Germinal center (tissue), 1 donor: ENCODE results near the gene MAB21L3.

Source experiments
- DNase-seq: peaks from one replicate; pipeline ENCODE4 v3.0.0; 2012; ENCODE audit warnings: mixed read lengths, low spot score

MAB21L3 gene

DNA sequence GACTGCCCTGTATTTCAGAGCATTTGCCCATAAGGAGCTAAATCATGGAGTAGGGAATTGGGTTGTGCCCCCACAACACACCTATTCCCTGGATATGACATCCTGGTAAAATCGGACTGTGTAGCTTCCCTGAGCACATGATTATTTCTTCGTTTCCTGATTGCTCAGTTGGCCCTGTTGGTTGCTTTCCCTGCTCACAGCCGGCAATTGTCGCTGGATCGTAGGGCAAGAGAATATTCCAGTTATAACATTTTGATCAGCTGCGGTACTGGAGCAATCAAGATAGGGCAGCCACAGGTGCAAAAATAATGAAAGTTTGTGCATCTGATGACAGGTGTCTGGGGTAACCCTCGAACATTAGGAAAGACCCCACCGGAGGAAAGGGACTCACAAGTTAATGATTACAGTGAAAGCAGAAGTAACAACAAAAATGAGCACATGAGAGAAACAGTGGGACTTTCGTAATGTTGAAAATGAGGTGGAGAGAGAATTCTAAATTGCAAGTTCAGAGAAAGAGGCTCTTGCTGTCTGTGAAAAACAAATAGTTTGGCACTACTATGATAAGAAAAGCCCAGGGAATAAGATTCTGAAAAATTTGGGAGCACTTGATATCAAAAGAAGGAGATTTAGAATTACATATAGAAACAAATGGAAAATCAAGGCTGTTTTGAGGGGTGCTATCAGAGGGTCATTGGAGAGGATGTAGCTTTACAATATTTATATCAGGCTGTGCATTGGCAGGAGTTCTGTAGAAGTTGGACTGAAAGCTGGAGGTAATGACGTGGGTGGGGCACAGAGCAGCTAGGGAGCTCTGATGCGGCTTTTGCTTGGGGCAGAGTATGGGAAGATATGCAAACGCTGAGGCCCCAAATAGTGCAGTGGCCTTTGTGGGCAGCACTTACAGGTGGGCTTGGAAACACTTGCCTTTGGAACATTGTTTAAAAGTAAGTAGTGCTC is at the start of gene MAB21L3:
Gene MAB21L3, plus strand, starts transcription at position 833 of the 957 bp plus-strand sequence. CDS start 1,217 bp downstream, outside the sequence.
- no peak for DNase-seq

DNA sequence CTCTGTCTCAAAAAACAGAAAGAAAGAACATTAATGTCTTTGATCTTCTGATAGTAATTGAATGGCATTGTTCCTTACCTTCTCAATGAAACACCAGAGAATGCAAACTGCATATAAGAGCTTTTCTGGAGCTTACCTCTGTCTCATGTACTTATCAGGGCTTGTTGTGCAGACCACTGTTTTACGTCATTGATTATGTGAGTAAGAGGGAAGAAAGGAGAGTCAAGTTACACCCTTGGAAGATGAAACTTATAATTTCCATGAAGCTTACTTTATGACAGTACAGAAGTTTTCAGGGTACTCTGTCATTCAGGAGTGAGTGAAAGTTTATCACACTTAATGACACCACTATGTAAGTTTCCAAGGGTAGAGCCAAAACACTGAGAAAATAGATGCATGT is 49.0 kb upstream of the MAB21L3 start:
- no peak for DNase-seq

DNA sequence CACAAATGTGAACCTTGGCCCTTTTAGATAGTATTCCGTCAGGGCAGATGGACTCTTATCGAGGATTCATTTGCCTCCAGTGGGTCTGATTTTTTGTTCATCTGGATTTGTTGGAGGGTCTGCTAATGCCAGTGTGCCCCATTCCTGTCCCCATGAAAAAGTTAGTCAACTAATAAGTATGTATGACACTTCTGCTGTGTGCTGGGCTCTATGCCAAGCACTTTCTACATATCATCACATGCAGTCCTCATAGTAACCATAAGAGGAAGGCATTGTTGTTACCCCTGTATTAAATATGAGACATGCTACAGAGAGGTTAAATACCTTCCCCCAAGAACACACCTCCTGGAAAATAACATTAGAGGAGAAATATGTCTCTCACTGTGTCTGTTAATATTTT is 46.6 kb upstream of the MAB21L3 start:
- no peak for DNase-seq

DNA sequence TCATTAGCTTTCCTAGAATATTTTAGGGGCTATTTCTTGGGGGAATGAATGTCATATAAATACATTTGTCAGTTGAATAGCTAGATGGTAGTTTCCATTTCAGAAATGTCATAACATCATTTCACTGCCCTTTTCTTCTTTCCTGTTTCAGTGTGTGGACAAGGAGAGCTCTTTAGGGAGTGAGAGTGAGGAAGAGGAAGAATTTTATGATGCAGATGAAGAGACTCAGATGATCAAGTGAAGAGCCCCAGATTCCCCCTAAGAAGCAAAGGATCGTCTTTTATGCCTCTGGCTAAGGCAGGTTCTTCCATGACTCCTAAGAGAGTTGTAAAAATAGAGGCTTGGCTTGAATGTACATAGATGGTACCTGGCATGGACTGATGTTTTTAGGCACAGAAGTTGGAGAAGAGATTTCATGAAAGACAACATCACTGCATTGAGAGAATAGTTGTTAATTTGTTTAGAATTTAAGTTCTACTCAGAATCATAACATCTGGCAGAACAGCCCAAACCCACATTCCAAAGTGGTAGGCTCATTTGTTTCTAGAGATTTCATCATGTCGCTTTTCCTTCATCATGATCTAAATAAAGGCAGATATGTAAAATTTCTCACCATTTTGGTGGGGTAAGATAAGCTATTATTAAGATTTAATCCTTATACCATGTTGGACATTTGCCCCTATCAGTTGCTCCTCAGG is 44.2 kb upstream of the MAB21L3 start:
- DNase-seq, result no peak

DNA sequence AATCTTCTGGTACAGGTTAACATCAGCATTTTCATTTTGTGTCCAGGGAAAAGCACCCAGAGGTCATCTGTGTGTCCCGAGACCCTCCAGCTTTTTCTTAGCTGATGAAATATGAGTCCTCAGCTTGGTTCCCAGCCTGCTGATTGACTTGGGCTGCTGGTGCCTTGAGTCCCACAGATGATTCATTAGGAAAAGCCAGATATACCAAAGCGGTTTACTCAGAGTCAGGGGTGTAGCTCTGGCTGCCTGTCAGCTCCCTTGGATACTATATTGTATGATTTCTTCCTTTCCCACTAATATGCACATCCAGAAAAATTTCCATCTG is 43.7 kb upstream of the MAB21L3 start:
- no peak for DNase-seq

DNA sequence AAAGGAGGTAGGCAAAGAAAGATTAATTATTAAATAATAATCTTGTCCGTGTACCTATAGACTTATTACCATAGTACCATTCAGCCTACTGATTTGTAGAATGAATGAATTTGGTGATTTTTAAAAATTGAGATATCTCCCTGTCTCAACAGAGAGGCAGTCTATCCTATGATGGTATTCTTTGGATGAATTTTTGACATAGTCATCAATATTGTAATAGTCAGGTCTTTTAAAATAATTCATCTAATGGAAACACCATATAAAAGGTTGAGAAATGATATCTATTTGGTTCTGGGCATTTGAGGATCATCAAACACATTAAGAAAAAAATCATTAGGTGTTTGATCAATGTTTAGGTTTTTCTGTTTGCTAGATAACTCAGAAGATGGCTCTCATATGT is 35.6 kb upstream of the MAB21L3 start:
- DNase-seq, result no peak

DNA sequence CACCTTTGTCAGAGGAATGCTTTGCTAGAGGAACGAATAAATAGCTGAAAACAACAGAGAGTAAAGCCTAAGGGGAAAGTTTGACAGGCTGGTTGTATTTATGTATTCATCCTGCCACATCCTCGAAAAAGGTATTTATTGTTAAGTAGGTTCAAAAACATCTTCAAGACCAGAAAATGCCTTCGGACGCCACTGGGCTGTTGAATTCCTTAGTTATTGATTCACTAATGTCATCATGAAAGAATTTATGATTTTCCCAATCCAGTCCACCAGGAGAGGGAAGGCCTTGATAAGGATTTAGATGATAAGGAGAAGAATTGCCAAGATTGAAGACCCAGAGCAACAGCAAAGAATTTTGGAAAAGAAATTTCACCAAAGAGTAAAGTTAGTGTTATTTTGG is 35.2 kb upstream of the MAB21L3 start:
- no peak for DNase-seq

DNA sequence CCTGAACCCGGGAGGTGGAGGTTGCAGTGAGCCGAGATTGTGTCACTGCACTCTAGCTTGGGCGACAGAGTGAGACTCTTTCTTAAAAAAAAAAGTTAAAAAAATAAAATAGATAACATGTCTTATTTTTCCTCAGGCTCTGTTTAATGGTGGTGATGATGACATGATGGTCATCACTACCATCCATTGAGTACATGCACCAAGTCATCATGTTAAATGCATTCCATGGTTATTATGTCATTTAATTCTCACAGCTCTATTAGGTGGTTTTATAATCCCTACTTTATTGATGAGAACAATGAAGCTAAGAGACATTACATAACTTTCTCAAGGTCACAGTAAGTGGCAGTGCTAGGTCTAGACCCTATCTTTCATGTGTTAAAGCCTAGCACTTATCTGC is 34.4 kb upstream of the MAB21L3 start:
- no peak for DNase-seq

DNA sequence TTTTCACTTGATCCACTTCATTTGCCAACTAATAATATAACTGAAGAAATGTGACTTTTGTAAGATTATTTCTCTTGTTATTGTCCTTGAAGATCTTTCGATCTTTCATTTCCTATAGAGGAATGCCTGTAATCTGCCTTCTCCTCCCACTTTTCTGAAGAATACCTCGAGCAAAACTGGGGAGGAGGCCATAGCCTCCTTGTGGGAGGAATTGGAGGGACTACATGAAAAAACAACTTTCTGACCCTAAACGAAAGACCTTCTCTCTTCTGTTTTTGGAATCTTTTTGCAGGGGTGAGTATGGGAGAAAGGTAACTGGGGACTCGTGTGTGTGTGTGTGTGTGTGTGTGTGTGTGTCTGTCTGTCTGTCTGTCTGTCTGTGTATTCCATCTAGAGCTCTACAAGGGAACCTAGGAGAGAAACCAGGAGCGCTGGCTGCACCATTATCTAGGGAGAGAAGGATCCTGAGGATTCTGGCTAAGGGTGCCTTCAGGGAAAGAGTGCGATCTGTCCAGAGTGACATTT is 32.4 kb upstream of the MAB21L3 start:
- DNase-seq, result no peak

DNA sequence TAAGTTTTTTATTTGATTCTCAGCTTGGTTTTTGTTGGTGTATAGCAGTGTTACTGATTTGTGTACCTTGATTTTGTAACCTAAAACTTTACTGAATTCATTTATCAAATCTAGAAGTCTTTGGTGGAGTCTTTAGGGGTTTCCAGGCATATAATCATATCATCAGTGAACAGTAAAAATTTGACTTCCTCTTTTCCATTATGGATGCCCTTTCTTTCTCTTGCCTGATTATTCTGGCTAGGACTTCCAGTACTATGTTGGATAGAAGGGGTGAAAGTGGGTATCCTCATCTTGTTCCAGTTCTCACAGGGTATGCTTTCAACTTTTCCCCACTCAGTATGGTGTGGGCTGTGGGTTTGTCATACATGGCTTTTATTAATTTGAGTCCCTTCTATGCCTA is 23.6 kb upstream of the MAB21L3 start:
- no peak for DNase-seq

DNA sequence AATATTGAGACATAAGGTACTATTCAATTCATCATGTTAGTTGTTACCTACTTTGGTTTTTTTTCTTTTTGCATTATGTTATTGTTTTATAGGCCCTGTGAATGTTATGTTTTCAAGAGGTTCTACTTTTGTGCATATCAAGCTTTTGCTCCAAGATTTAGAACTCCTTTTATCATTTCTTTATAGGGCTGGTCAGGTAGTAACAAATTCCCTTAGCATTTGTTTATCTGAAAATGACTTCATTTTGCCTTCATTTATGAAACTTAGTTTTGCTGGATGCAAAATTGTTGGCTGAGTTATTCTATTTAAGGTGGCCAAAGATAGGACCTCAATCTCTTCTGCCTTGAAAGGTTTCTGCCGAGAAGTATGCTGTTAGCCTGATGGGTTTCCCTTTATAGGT is 21.3 kb upstream of the MAB21L3 start:
- DNase-seq, result no peak

DNA sequence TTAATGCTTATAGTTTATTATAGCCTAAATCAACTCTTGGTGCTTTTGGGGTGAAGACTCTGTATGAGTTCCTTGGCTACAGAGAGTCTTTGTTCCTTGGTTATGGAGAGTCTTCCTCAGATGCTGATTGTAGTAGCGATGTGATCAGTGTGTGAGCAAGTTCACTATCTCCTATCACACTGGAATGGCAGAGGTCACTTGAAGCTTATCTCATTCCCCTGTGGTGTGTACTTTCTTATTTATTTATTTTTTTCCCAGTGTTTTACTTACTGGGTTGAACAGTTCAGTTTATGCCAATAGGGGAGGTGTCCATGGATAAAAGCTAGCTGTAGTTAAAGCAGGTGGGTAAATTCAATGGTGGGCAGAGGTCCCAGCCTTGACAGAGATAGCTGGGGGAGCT is 20.1 kb upstream of the MAB21L3 start:
- no peak for DNase-seq

DNA sequence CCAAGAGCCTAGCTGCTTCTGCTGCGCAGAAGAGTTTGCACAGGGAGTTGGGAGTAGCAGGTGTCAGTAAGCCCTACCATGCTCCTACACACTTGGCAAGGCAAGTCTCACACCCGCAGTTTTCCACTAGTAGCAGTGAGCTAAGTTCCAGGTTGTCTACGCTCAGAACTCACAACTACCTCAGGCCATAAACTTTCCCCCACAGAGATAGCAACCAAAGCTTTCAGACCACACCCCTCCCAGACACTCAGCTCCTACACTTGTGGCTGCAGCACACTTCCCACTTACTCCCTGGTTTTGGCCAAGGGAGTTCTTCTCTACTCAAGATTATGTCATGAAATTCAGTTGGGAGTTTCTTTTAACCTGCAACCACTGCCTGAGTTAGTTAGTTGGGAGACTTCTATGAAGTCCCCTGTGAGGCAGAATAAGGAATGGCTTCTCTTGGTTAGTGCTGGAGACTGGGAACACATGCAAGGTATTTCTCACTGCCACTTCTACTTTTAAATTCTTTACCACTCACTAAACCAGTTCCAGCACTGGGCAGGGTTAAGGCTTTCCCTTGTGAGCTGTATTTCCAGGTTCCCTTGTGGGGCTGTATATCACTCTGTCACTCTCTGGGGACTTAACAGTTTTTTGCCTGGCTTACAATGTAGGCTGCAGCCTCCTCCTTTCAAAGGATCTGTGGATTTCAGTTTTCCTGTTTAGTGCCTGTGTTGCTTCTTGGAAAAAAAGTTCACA is 18.3 kb upstream of the MAB21L3 start:
- DNase-seq, result no peak

DNA sequence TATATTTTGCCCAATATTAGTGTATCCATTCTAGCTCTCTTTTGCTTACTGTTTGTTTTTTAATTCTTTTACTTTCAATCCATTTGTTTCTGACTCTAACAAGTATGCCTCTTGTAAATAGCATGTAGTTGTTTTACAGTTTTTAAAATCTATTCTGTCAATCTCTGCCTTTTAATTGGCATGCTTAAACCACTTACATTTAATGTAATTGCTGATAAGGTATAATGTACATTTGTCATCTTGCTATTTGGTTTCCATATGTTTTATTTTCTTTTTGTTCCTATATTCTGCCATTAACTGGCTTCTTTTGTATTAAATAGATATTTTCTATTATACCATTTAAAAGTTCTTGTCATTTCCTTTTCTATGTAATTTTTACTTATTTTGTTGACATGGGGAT is 16.2 kb upstream of the MAB21L3 start:
- no peak for DNase-seq

DNA sequence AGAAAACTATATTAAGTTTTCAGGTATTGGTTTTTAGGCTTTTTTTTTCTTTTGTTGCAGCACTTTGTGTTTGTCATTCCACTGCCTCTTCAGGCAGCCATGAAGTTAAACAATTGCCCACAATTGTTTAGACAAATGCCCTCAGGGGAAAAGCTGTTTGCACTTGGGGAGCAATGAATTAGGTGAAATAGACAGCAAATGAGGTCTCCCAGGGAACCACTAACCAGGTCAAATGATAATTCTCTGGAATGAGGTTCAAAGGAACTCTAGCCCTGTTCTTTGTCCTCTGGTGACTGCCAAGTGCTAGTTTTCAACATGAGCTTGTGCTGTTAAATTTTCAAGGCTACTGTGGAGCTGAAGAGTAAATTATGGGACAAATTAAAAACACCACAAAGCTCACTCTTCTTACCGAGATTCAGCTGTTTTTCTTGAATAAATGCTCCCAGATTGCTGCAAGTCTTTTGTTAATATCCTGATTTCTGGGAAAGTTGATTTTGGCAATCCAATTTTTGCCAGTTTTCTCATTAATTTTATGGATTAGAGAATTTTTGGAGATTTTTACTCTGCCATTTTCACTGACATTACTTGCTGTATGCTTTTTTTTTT is 15.1 kb upstream of the MAB21L3 start:
- no peak for DNase-seq

DNA sequence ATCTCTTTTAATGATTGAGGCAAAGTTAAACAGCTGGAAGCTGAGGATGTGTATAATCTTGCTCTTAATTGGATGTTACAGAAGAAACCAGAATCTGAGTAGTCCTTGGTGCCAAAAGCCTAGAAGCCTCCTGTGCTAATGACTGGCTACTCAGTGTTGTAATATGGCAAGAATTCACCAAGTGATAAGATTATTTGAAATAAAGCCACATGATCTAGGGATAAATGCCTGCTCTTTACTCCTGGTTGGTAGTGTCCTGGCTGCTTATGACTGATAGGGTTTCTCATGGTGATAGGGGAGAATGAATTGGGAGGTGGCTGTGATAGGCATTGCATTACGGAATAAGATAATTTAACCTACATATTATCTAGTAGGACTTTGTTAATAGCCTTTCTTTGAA is 13.6 kb upstream of the MAB21L3 start:
- no peak for DNase-seq

DNA sequence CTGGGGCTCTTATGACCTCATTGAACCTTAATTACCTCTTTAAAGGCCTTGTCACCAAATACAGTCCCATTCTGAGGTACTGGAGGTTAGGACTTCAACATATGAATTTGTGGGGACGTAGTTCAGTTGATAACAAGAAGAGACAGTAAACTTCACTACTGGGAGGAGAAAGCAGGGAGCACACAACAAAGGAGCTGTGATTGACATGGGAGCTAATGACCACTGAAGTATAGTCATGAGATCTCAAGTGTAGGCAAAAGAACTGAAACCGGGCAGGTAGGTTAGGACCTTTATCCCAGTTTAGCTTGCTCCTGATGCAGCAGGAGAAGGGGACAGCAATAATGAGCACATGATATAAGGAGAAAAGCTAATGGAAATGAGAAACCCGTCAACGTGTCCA is 11.8 kb upstream of the MAB21L3 start:
- no peak for DNase-seq

DNA sequence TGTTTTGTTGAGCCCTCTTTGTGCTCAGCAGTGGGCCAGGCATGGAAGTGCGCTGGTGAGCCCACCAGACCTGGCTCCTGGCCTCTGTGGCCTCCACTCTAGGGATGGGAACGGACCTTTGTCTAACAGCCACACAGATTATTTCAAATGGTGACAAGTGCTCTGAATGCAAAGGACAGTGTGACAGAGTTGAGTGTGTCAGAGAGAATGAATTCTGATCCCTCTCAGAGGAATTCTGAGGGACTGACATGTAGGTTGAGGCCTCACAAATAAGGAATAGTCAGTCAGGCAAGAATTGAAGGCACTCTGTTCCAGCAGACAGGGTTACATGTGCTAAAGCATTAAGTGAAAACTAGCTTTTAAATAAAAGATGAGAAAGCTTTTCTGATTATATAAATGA is 11.3 kb upstream of the MAB21L3 start:
- no peak for DNase-seq

DNA sequence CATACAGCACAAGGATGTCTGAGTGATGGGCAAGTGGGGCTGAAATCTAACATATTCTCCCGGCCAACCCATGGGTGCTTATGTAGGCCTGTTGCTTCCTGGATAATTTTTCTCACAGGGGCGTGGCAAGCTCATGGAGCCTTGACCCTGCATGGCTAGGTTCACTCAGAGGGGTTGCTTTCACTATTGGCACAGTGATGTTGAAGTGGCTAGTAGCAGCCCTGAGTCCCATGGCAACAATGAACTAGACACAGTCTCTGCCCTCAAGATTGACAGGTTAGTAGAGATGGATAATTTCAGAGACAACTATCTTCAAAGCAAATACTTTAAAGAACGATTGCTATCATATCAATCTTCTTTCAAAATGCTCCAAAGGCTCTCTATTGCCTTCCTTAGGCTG is 6.5 kb upstream of the MAB21L3 start:
- DNase-seq, result no peak

DNA sequence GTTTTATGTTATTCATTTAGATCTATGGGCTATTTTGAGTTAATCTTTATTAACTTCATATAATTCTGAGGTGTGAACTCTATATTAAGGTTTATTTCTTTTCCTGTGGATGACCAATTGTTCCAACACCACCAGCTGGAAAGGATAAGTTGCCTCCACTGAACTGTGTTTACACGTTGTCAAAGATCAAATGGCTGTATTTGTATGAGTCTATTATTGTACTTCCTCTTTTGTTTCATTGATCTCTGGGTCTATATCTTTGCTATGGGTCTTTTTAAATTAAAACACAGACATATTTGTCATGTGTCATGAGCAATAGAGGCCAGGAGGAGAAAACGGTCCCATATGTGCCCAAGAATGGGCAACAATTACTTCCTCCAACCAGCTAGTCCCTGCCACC is 5.2 kb upstream of the MAB21L3 start:
- DNase-seq, result no peak

DNA sequence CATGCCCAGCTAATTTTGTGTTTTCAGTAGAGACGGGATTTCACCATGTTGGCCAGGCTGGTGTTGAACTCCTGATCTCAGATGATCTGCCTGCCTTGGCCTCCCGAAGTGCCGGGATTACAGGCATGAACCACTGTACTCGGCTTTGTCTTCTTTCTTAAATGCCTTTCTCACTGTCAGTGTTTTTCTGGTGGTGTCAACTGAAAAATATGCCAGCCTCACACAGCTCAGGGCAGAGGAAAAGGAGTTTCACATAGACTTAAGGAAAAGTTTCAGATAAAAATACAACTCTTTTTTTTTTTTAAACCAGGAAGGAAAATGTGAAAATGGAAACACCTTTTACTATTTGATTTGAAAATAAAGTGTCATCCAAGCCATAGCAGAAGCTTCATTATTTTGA is 4.6 kb upstream of the MAB21L3 start:
- no peak for DNase-seq

DNA sequence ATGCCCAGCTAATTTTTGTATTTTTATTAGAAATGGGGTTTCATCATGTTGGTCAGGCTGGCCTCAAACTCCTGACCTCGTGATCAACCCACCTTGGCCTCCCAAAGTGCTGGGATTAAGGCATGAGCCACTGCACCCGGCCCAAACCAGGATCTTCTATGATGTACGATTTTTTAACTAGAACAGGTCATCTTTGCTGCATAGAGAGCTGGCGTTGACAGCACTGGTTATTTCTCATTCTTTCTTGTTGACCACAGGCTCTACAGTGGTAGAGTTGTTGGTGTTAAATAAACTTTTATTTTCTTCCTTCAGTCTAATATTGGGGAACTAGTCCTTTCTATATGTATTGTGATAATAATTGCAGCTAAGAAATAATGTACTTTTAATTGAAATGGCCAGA is 3.8 kb upstream of the MAB21L3 start:
- no peak for DNase-seq
